Lower lobe of right lung (tissue), 2 donors: ENCODE data around the gene NSD1. TPM values are rescaled to one million over a fixed set of nuclear protein-coding genes. Genes with fewer than 3 reads are reported as not detected.
A peak's percentile ranks its signal among the peaks of the same experiment; 100 is the strongest.

Experiments used
- ATAC-seq, 2 donors: fragments of 200-7000 bp; cut with Tn5 transposase; one replicate each; pipeline ENCODE4 v1.9.1; 2020 to 2022; ENCODE audit warnings: mild to moderate bottlenecking in 2 of 2, moderate library complexity in 2 of 2
- DNase-seq: peaks from one replicate; pipeline ENCODE4 v3.0.0-alpha.2; 2020
- H3K27ac ChIP-seq: fragments of 200-600 bp; one replicate; pipeline ENCODE4 v1.8.0; 2022
- H3K27me3 ChIP-seq: fragments of 200-600 bp; one replicate; pipeline ENCODE4 v1.8.0; 2022; ENCODE audit warnings: low read depth
- H3K36me3 ChIP-seq: fragments of 200-600 bp; one replicate; pipeline ENCODE4 v1.8.0; 2022; ENCODE audit warnings: mild to moderate bottlenecking
- H3K4me1 ChIP-seq: fragments of 200-600 bp; one replicate; pipeline ENCODE4 v1.8.0; 2022
- H3K4me3 ChIP-seq: fragments of 200-600 bp; one replicate; pipeline ENCODE4 v1.8.0; 2022; ENCODE audit warnings: mild to moderate bottlenecking
- H3K9me3 ChIP-seq: fragments of 200-600 bp; one replicate; pipeline ENCODE4 v1.8.0; 2022
- intact Hi-C: fragments of 100-400 bp; cut with DNase I; formaldehyde crosslinking; loops from one replicate; pipeline ENCODE4 v1.11.0; 2022
- total RNA-seq: library from RNA; stranded (reverse); fragmentation: NEBNext Ultra II Directional; extraction: Animal tissue kit (Norgen Biotek cat#: 25700); gene quantifications from one replicate; pipeline ENCODE4 v1.2.1, GENCODE V29; 2021
- TF ChIP-seq, protein P1 (sequence below): fragments of 200-600 bp; IDR thresholded peaks from one replicate; pipeline ENCODE4 v1.8.0; 2022; ENCODE audit warnings: antibody characterized with exemption, mild to moderate bottlenecking
- donor health status: DM: no; HTN: yes; CAD: no; lungs with severe emphysema.

The NSD1 gene
- total RNA-seq, 1 donor from 2014 or later: 75.5 TPM

DNA sequence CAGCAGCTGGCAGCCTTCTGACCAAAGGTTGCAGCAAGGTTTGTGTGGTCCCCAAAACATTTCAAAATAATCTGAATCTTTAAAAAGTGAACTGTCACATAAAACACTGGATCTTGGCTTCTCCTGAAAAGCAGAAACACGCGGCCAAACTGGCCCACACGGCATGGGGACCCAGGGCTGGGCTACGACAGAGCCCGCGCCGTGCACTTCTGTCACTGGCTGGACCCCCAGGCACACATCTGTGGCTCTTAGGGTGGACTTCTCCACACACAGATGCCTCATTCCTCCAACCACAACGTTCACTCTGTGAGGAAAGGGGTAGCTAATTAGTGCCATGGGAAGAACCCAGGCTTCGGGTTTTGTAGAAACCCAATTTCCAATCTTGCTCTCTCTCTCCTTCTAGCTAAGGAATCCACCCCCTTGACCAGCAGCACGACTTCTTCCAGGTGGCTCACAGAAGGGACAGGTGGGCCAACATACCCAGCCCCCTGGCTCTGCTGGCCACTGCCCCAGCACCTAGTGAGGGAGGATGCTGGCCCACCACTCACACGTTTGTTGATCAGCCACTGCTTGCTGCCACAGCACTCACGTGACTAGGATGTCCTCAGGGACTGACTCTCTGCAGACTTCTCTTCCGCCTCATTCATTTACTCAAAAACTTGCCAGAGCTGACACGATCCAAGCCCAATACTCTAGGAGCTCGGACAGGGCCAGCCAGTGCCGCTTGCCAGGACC lies 200.0 kb downstream of the NSD1 start:
- TF ChIP-seq, protein P1, sequence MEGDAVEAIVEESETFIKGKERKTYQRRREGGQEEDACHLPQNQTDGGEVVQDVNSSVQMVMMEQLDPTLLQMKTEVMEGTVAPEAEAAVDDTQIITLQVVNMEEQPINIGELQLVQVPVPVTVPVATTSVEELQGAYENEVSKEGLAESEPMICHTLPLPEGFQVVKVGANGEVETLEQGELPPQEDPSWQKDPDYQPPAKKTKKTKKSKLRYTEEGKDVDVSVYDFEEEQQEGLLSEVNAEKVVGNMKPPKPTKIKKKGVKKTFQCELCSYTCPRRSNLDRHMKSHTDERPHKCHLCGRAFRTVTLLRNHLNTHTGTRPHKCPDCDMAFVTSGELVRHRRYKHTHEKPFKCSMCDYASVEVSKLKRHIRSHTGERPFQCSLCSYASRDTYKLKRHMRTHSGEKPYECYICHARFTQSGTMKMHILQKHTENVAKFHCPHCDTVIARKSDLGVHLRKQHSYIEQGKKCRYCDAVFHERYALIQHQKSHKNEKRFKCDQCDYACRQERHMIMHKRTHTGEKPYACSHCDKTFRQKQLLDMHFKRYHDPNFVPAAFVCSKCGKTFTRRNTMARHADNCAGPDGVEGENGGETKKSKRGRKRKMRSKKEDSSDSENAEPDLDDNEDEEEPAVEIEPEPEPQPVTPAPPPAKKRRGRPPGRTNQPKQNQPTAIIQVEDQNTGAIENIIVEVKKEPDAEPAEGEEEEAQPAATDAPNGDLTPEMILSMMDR: no peak
- Histone ChIP-seq H3K4me1 (no peaks in the 10 kb centered on the region), H3K4me3 (no peak overlapping the region), H3K27ac (no peak overlapping the region), H3K9me3 (no peaks in the 10 kb centered on the region), H3K36me3 (peaks cover 92% of the 10 kb centered on the region), H3K27me3 (no peaks in the 10 kb centered on the region)
- DNase-seq (peak; percentile 11), ATAC-seq (no peak)
- intact Hi-C loops: no loop called here

- TF ChIP-seq, protein P1: no peak
- H3K36me3 ChIP-seq: peaks cover 98% of the 10 kb centered on the region
Measured at GRCh38 chr5:177334155-177334551, 200.6 kb downstream of the NSD1 start.

GRCh38 chr5:177334781-177335700 lies 201.5 kb downstream of the NSD1 start:
- DNase-seq: peak; percentile 24
- Histone ChIP-seq H3K4me1 (no peaks in the 10 kb centered on the region), H3K36me3 (peaks cover 95% of the 10 kb centered on the region), H3K27ac (no peak overlapping the region), H3K27me3 (no peaks in the 10 kb centered on the region), H3K4me3 (no peak overlapping the region), H3K9me3 (no peaks in the 10 kb centered on the region)
- TF ChIP-seq, protein P1: no peak
- intact Hi-C loops: no loop called here
- no peak for ATAC-seq

More at GRCh38 chr5:177334155-177334551, 200.6 kb downstream of the NSD1 start:
- DNase-seq (peak; percentile 19), ATAC-seq (no peak)
- Histone ChIP-seq H3K27me3 (no peaks in the 10 kb centered on the region), H3K27ac (no peak overlapping the region), H3K4me1 (no peaks in the 10 kb centered on the region), H3K4me3 (no peak overlapping the region), H3K9me3 (no peaks in the 10 kb centered on the region)
- intact Hi-C loops: no loop called here

- TF ChIP-seq, protein P1: no peak
- DNase-seq (peak; percentile 22), ATAC-seq (no peak)
- intact Hi-C loops: no loop called here
- Histone ChIP-seq H3K36me3 (peaks cover 88% of the 10 kb centered on the region), H3K27ac (no peak overlapping the region), H3K4me3 (no peak overlapping the region), H3K4me1 (no peaks in the 10 kb centered on the region), H3K9me3 (no peaks in the 10 kb centered on the region), H3K27me3 (no peaks in the 10 kb centered on the region)
Measured at GRCh38 chr5:177335701-177336065, 202.1 kb downstream of the NSD1 start.

- Histone ChIP-seq H3K4me3 (no peak overlapping the region), H3K9me3 (no peaks in the 10 kb centered on the region), H3K27ac (no peak overlapping the region), H3K4me1 (no peaks in the 10 kb centered on the region), H3K27me3 (no peaks in the 10 kb centered on the region), H3K36me3 (peaks cover 85% of the 10 kb centered on the region)
- peak; percentile 46 for DNase-seq
- ATAC-seq: no peak
- TF ChIP-seq, protein P1: peak; percentile 15
- intact Hi-C loops: no loop called here
Measured at GRCh38 chr5:177336112-177336511, 202.5 kb downstream of the NSD1 start.
